ENCODE measurements around the gene EPHB3. TPM values are rescaled to one million over a fixed set of nuclear protein-coding genes. Genes with fewer than 3 reads are reported as not detected.

EPHB3 gene
- total and polyA plus RNA-seq, 2 donors (not counting 3 experiments of a cell fraction or from before 2014, with no cell fraction given) = 0.01 TPM; not detected in 1

- H3K9me3 ChIP-seq (replicated peaks; ENCODE audit: control insufficient read depth, insufficient read depth, low read length) = no peaks in the 10 kb centered on the region
- POLR2A ChIA-PET = no interaction called here
- CTCF ChIA-PET = no interaction called here
- no peak overlapping the region for H3K9ac ChIP-seq (replicated peaks; ENCODE audit: extremely low read depth, insufficient read depth, low read length)
- intact Hi-C loops (cut with micrococcal nuclease) (no loop called here), dilution Hi-C loops (cut with MboI; ENCODE audit: extremely low pct_ligation_motif_present, low sequenced_read_pairs) (no loop called here)
- peaks cover 3 to 4% of the 10 kb centered on the region in 2 experiments for H3K27me3 ChIP-seq (ENCODE audit: control insufficient read depth in 2 of 2, insufficient read depth in 2 of 2, low read length in 2 of 2)
- no peaks in the 10 kb centered on the region for H3K79me2 ChIP-seq (ENCODE audit: control insufficient read depth, insufficient read depth, low read length)
- H2AFZ ChIP-seq (ENCODE audit: low read depth, low read length) = no peak overlapping the region
- no peak for DNase-seq (ENCODE audit: low read depth, low spot score)
- no peak overlapping the region for H3K4me2 ChIP-seq (ENCODE audit: insufficient read depth, low read length)
- no peak overlapping the region for H3K4me3 ChIP-seq (replicated peaks in 1 of 3; ENCODE audit: insufficient read depth in 1 of 3, low read depth in 1 of 3, low read length in 3 of 3)
- FAIRE-seq = no peak
- H3K4me1 ChIP-seq (ENCODE audit: control insufficient read depth, extremely low read depth, insufficient read depth, low read length) = no peaks in the 10 kb centered on the region
- no TSS peak for BruUV-seq (replicated peaks)
- H3K9me1 ChIP-seq (replicated peaks; ENCODE audit: control insufficient read depth, extremely low read depth, insufficient read depth, low read length) = no peaks in the 10 kb centered on the region
- H4K20me1 ChIP-seq (replicated peaks; ENCODE audit: control insufficient read depth, extremely low read depth, insufficient read depth, low read length) = no peaks in the 10 kb centered on the region
- H3K27ac ChIP-seq (ENCODE audit: insufficient read depth, low read depth, low read length) = no peak overlapping the region
- TF ChIP-seq EZH2 (IDR thresholded peaks at IDR 0.05; ENCODE audit: borderline replicate concordance, low read depth, low read length, severe bottlenecking) (no peak), POLR2A (IDR thresholded peaks at IDR 0.05; ENCODE audit: low read depth, low read length) (no peak), JUN (IDR thresholded peaks at IDR 0.05; ENCODE audit: borderline replicate concordance, insufficient read depth, insufficient read length, low read depth) (no peak), CTCF (IDR thresholded peaks at IDR 0.05; ENCODE audit: extremely low read depth in 1 of 2, insufficient read depth in 1 of 2, low read depth in 1 of 2, low read length in 2 of 2) (no peak), MAX (IDR thresholded peaks at IDR 0.05; ENCODE audit: insufficient read depth, insufficient read length) (no peak), POLR2AphosphoS5 (IDR thresholded peaks at IDR 0.05; ENCODE audit: insufficient read depth, low read depth, low read length) (no peak), MYC (IDR thresholded peaks at IDR 0.05; ENCODE audit: low read depth, low read length) (no peak), FOS (IDR thresholded peaks at IDR 0.05; ENCODE audit: borderline replicate concordance, insufficient read depth, low read length) (no peak), GATA2 (IDR thresholded peaks at IDR 0.05; ENCODE audit: insufficient read depth, insufficient read length, low read depth, low read length) (no peak)
- no peaks in the 10 kb centered on the region for H3K36me3 ChIP-seq (ENCODE audit: control insufficient read depth in 2 of 2, extremely low read depth in 1 of 2, insufficient read depth in 2 of 2, low read length in 2 of 2)
Observed at GRCh38 chr3:184610245-184610871, 48.8 kb downstream of the EPHB3 start.

Data from endothelial cell of umbilical vein (primary cell).